Measurements from ENCODE around the gene TDRD12.

DNA sequence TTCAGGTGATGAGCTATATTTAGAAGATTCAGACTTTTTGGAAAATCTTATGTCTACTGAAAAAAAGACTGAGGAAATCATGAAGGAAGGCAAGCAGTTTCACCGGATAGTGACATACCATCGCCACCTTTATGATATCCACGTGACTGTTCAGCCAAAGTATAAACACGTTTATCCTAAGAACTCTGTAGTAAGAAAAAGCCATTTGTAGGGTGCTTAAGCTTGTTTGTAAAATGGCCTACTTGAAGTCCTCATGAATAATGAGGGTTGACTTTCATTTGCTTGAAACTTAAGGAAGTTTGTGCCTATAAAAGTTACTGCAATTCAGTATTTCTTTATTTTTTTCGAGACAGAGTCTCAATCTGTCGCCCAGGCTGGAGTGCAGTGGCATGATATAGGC is 7.8 kb upstream of the TDRD12 start:
- TF ChIP-seq POLR2A (IDR thresholded peaks at IDR 0.05; ENCODE audit: low read length) (no peak), GATA1 (IDR thresholded peaks at IDR 0.05; ENCODE audit: low read depth, low read length) (no peak)
